Epithelial cell of esophagus (primary cell): Measurements from ENCODE around the gene SRPRB.
"Not testable (repeated sequence)": the region's sequence is repeated elsewhere in the genome, so short reads cannot be mapped to it uniquely, and the experiment has no call there.

Experiments used
- DNase-seq: peaks from one replicate; pipeline ENCODE4 v3.0.0; 2010; ENCODE audit warnings: low read depth
- H3K4me3 ChIP-seq: 2 replicates; pipeline ENCODE4 v1.5.1; 2011; ENCODE audit warnings: mild to moderate bottlenecking, low read length, control low read depth
- TF ChIP-seq, protein P1 (sequence below): IDR thresholded peaks from 2 replicates; pipeline ENCODE4 v1.5.1; 2011; ENCODE audit warnings: low read depth, mild to moderate bottlenecking, low read length, control low read depth, inconsistent platforms; ENCODE audit not compliant: insufficient read depth; ENCODE audit errors: missing control alignments

Gene SRPRB

DNA sequence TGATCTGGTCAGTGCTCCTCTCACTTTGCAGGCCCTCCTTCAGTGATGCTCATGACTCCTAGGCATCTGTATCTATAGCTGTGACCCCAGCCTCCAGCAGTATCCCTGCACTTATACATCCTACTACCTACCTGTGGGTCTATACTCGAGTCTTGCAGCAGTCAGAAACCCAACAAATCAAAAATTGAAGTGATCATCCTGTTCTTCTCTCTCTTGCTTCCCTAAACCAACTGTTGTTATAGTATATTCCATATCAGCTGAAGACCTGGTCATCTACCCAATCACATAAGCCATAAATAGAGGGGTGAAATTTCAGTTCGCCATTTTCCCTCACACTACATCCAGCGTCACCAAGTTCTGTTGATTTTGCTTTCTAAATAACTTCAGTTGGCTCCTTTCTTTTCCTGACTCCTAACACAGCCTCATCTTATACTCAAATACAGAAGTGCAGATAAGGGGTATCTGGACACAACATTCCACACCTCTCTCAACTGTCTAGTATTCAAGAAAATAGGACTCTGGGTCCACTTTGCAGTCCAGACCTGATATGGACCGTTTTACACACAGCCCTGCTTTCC, 25.9 kb upstream of the SRPRB start:
- no peak overlapping the region for H3K4me3 ChIP-seq
- TF ChIP-seq, protein P1, sequence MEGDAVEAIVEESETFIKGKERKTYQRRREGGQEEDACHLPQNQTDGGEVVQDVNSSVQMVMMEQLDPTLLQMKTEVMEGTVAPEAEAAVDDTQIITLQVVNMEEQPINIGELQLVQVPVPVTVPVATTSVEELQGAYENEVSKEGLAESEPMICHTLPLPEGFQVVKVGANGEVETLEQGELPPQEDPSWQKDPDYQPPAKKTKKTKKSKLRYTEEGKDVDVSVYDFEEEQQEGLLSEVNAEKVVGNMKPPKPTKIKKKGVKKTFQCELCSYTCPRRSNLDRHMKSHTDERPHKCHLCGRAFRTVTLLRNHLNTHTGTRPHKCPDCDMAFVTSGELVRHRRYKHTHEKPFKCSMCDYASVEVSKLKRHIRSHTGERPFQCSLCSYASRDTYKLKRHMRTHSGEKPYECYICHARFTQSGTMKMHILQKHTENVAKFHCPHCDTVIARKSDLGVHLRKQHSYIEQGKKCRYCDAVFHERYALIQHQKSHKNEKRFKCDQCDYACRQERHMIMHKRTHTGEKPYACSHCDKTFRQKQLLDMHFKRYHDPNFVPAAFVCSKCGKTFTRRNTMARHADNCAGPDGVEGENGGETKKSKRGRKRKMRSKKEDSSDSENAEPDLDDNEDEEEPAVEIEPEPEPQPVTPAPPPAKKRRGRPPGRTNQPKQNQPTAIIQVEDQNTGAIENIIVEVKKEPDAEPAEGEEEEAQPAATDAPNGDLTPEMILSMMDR, result no peak

DNA sequence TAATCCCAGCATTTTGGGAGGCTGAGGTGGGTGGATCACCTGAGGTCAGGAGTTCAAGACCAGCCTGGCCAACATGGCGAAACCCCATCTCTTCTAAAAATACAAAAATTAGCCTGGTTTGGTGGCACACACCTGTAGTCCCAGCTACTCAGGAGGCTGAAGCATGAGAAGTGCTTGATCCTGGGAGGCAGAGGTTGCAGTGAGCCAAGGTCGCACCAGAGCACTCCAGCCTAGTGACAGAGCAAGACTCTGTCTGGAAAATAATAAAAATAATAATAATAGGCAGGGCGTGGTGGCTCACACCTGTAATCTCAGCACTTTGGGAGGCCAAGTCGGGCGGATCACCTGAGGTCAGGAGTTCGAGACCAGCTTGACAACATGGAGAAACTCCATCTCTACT, 24.9 kb upstream of the SRPRB start:
- DNase-seq, H3K4me3 ChIP-seq: not testable (repeated sequence)

More for the DNA sequence above, 25.9 kb upstream of the SRPRB start:
- no peak for DNase-seq

DNA sequence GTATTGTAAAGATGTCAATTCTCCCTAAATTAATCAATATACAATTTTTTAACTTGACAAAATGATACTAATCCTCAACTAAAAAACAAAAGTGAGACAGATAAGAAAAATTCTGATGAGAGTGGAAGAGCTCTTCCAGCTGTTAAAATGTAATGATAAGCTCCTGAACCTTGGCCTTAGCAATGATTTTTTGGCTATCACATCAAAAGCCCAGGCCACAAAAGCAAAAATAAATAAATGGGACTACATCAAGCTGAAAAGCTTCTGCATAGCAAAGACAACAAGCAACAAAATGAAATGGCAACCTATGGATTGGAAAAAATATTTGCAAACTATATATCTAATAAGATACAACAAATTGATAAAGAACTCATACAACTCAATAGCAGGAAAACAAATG, 24.0 kb upstream of the SRPRB start:
- TF ChIP-seq, protein P1, result no peak
- H3K4me3 ChIP-seq, result no peak overlapping the region
- no peak for DNase-seq

DNA sequence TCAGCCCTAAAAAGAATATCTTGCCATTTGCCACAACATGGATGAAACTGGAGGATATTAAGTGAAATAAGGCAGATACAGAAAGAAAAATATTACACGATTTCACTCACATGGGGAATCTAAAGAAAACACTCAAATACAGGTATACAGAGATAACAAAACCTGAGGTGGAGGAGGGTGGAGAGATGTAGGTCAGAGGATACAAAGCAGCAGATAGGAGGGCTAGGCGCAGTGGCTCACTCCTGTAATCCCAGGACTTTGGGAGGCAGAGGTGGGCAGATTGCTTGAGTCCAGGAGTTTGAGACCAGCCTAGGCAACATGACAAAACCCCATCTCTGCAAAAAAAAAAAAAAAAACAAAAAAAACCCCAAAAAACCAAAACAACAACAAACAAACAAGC, 23.2 kb upstream of the SRPRB start:
- no peak overlapping the region for H3K4me3 ChIP-seq
- DNase-seq, result no peak
- TF ChIP-seq, protein P1, result no peak

DNA sequence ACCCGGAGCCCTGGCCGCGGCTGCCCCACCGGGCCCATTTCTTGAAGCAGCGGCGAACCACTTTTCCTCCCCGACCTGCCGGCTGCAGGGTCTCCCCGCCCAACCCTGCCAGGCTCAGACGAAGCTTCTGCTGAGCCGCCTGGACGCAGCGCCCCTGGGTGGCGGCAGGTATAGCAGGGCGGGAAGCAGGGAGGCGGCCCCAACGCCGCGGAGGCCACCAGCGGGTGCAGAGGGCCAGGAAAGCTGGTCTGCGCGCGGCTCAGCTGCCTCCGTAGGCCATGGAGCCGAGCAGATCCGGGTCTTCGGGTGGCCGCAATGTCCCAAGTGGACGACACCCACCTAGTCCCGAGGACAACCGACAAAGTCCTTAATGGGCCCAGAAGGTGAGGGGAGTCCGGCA, 21.9 kb upstream of the SRPRB start:
- no peak for DNase-seq
- H3K4me3 ChIP-seq, result no peak overlapping the region
- TF ChIP-seq, protein P1, result no peak

DNA sequence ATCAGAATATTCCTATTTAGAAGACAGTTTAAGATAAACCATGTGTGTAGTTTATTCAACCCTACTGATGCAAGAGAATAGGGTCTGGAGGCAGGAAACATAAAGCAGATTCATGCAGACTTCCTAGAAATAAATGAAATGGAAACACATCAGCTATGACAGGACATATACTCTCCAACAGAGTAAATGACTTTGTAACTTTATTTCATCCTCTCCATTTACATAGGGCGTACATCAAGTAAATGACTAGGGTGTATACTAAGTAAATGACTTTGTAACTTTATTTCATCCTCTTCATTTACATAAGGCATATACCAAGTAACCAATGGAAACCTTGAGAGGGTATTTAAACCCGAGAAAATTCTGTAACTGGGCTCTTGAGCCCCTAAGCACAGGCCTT, 17.6 kb upstream of the SRPRB start:
- no peak for DNase-seq
- H3K4me3 ChIP-seq, result no peak overlapping the region

DNA sequence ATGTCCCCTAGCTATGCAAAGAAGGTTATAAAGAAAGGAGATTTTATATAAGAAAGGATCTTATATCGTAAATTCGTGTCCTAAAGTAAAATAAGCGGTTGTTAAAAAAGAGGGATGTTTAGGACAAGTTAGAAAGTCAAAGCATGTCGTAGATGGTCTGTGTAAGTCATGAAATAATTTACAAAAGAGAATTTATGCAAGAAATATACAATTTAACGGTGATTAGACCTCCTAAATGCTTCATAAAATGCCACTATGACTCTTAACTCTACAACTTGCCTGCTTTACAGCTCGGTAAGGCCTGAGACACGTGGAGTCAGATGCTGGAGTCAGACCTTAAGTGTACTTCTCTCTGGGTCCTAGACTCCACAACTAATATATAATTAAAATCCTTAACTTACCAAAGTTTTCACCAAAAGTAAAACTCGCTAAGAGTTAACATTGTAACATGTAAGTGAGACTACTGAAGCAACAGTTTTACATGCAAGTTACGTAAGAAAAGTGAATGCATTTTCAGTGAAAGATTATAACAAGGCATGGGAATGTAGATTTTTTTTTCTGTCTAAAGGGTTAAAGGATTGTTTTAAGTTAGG, 13.3 kb upstream of the SRPRB start:
- DNase-seq, result no peak
- H3K4me3 ChIP-seq, result no peak overlapping the region
- TF ChIP-seq, protein P1, result no peak

More for the DNA sequence above, 17.6 kb upstream of the SRPRB start:
- TF ChIP-seq, protein P1, result no peak
